C4-2B (cell line): ENCODE data around the gene RPUSD2.

Experiments used
- CTCF ChIP-seq: fragments of 450-650 bp; conservative IDR thresholded peaks from 2 replicates; pipeline ENCODE4 v1.5.1; 2017; ENCODE audit warnings: mild to moderate bottlenecking
- ZFX ChIP-seq: fragments of 450-650 bp; IDR thresholded peaks from 2 replicates; pipeline ENCODE4 v1.6.1; 2017

- no peak for TF ChIP-seq CTCF
- TF ChIP-seq ZFX = no peak
These were observed 21.6 kb downstream of the RPUSD2 start for GRCh38 chr15:40590667-40591050.
